HG02884 (cell line): ENCODE measurements around the gene ZC3HAV1.
"Not testable (repeated sequence)": the region's sequence is repeated elsewhere in the genome, so short reads cannot be mapped to it uniquely, and the experiment has no call there.

Experiments used
- ATAC-seq: cut with Tn5 transposase; IDR thresholded peaks from one replicate; pipeline ENCODE4 v1.9.1; 2021; ENCODE audit warnings: mild to moderate bottlenecking, moderate library complexity; ENCODE audit not compliant: unreplicated experiment

The ZC3HAV1 gene

GRCh38 chr7:139088268-139088667 lies 21.3 kb downstream of the ZC3HAV1 start:
- ATAC-seq: no peak

- no peak for ATAC-seq
Observed at GRCh38 chr7:139087212-139087611, 22.3 kb downstream of the ZC3HAV1 start.

- ATAC-seq: no peak
Observed at GRCh38 chr7:139086454-139086853, 23.1 kb downstream of the ZC3HAV1 start.

GRCh38 chr7:139084709-139085108 lies 24.8 kb downstream of the ZC3HAV1 start:
- no peak for ATAC-seq

GRCh38 chr7:139081584-139081983 lies 27.9 kb downstream of the ZC3HAV1 start:
- ATAC-seq: no peak

GRCh38 chr7:139080905-139081304 lies 28.6 kb downstream of the ZC3HAV1 start:
- no peak for ATAC-seq

GRCh38 chr7:139079861-139080260 lies 29.7 kb downstream of the ZC3HAV1 start:
- ATAC-seq: no peak

DNA sequence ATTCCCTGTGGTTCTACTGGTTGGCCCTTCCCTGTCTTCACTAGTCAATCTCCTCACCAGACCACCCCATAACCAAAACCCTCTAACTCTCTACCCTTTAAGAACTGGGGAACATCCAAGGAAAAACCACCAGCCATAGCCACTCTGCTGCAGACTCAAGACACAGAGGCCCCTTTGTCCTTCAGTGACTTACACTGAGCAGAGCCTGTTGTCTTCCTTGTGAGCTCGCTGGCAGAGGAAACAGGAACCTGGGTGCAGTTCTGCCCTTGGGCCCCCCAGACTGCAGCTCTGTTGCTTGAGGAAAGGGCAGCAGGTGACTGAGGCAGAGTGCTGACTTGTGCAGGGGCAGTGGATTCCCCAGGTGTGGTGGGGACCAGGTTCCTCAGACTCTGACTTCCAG lies 30.6 kb downstream of the ZC3HAV1 start:
- ATAC-seq: no peak

DNA sequence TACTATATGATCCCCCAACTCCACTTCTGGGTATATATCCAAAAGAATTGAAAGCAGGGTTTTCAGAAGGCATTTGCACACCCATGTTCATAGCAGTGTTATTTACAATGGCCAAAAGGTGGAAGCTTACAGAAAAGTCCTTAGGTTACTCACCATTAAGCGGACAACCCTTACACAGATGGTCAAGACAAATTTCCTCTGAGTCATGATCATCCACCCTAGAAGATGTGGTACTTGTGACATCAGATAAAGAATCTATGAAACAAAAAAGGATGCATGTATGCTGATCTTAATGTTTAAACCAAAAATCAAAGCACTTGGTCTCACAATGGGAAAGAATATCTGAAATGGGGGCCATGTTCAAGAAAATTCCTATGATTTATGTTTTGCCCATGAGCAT lies 31.1 kb downstream of the ZC3HAV1 start:
- no peak for ATAC-seq

GRCh38 chr7:139077706-139078105 lies 31.8 kb downstream of the ZC3HAV1 start:
- not testable (repeated sequence) for ATAC-seq

- ATAC-seq: no peak
Observed at GRCh38 chr7:139075871-139076686, 33.4 kb downstream of the ZC3HAV1 start.

DNA sequence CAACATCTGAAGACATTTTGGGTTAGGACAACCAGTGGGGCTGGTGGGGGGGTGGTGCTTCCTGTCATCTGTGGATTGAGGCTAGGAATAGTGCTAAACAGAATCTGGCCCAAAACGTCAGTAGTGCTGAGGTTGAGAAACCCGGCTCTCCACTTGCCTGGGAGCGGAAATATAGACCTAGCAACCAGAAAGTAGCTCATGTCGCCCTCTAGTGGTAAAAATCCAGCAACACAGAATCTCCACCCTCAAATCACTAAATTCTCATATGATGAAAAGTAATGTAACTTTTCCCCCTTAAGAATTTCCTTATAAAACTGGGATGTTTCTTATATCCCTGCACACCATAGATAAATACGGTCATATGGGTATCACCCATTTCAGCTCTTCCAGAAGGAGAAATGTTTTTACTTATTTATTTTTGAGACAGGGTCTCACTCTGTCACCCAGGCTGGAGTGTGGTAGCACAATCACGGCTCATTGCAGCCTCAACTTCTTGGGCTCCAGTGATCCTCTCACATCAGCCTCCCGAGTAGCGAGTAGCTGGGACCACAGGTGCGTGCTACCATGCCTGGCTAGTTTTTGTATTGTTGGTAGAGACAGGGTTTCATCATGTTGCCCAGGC lies 34.4 kb downstream of the ZC3HAV1 start:
- ATAC-seq: peak; percentile 81

DNA sequence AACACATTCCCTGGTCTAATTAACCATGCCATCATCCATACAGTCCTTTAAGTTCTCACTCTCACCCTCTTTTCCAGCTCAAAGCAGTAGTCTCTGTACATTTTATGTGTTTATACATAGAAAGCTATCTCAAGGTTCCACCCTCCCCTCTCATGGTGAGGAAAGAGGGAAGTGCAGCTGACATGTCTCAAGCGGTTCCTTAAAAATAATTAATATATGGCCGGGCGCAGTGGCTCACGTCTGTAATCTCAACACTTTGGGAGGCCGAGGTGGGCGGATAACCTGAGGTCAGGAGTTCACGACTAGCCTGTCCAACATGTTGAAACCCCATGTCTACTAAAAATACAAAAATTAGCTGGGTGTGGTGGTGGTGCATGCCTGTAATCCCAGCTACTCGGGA lies 36.7 kb downstream of the ZC3HAV1 start:
- ATAC-seq: no peak

DNA sequence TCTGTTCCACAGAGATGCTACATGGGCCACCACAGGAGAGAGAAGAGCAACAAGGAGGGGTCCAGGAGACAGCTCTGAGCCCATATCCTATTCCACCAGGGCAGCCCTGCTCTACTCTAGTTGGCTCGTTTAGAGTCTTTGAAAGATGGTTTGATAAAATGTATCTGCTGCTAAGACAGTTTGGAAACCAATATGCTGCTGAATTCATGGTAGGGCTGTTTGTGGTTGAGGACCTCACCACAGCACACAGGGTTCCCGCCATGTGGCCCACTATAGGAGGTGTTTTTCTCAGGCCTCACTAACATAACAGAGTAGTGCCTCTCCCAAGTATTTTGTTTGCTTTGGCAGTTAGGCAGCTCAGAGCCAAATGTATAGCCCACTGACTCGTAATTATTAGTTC lies 37.8 kb downstream of the ZC3HAV1 start:
- ATAC-seq: no peak

DNA sequence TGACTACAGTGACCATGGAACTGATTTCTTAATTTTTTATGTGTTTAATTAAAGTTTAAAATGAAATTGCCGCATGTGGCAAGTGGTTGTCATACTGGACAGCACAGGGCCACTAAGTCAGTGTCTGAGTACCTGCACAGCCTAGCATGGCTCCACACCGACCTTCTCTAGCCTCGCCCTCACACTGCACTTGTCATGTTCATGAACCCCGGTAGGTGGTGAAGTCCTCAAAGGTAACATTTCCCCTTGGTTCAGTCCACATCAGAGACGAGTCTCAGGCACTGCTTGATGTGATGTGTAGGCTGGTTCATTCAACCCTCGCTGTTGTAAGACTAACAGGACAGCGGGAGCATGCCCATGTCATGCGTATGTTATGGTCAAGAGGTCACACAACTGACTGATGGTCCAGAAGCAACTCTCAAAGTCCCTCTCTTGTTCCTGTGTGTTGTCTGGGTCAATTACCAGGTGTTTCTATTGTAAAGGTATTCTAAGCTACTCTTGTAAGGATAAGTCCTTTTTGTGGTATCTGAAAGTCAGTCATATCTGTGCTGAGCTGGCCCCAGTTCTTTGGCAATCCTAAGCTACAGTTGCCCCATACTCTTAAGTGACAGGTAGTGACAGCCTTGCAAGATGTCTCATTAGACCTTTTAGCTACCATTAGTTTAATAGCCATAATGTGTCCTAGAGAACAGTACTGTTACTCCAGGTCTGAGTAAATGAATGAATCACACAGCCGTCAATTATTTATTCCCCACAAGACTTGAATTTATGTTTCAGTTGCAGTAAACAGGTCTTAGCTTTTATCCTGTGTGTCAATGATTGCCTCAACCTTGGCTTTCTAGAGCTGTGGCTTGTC lies 40.7 kb downstream of the ZC3HAV1 start:
- no peak for ATAC-seq

- ATAC-seq: no peak
Observed at GRCh38 chr7:139066315-139066714, 43.2 kb downstream of the ZC3HAV1 start.

GRCh38 chr7:139065323-139065722 lies 44.2 kb downstream of the ZC3HAV1 start:
- ATAC-seq: no peak

GRCh38 chr7:139061416-139061815 lies 48.1 kb downstream of the ZC3HAV1 start:
- no peak for ATAC-seq

GRCh38 chr7:139060695-139061237 lies 48.8 kb downstream of the ZC3HAV1 start:
- no peak for ATAC-seq

- ATAC-seq: no peak
Observed at GRCh38 chr7:139059905-139060304, 49.6 kb downstream of the ZC3HAV1 start.

- no peak for ATAC-seq
Observed at GRCh38 chr7:139058943-139059342, 50.6 kb downstream of the ZC3HAV1 start.
